Astrocyte of the cerebellum (primary cell): ENCODE measurements around the gene CCDC28B.
A peak's percentile ranks its signal among the peaks of the same experiment; 100 is the strongest.

ENCODE experiments used
- DNase-seq: peaks from one replicate; pipeline ENCODE4 v3.0.0-alpha.2; 2011; ENCODE audit warnings: low read depth
- H3K4me3 ChIP-seq: 2 replicates; pipeline ENCODE4 v1.5.1; 2011; ENCODE audit warnings: mild to moderate bottlenecking, low read depth, low read length, moderate library complexity
- CTCF ChIP-seq: IDR thresholded peaks from 2 replicates; pipeline ENCODE4 v1.5.1; 2012; ENCODE audit warnings: low read length, low read depth, moderate library complexity, mild to moderate bottlenecking; ENCODE audit errors: missing control alignments
- in situ Hi-C: cut with HindIII; loops from 2 replicates; pipeline ENCODE4 v1.10.0; 2017; ENCODE audit warnings: low sequenced_read_pairs

Gene CCDC28B

GRCh38 chr1:32246888-32247273, 46.5 kb downstream of the CCDC28B start, which contains the start of gene FAM167B:
TSS of gene FAM167B (plus strand) at chr1:32247222. CDS start at chr1:32247422, 200 bp downstream.
- in situ Hi-C loops: no loop called here
- TF ChIP-seq CTCF: no peak
- no peak for DNase-seq
- H3K4me3 ChIP-seq: no peak within 1 kb of the TSS

- no peak for DNase-seq
- no peak overlapping the region for H3K4me3 ChIP-seq
- in situ Hi-C loops: no loop called here
- no peak for TF ChIP-seq CTCF
These were observed 47.1 kb downstream of the CCDC28B start for GRCh38 chr1:32247452-32247851.

GRCh38 chr1:32247983-32248889, 47.8 kb downstream of the CCDC28B start:
- H3K4me3 ChIP-seq: no peak overlapping the region
- peak; percentile 79 for TF ChIP-seq CTCF
- DNase-seq: peak; percentile 12
- in situ Hi-C loops: no loop called here

GRCh38 chr1:32249831-32250525, 49.6 kb downstream of the CCDC28B start:
- in situ Hi-C loops: no loop called here
- DNase-seq: no peak
- no peak overlapping the region for H3K4me3 ChIP-seq
- no peak for TF ChIP-seq CTCF

GRCh38 chr1:32250893-32251716, 50.7 kb downstream of the CCDC28B start, which contains the start of gene LCK:
TSS of gene LCK (plus strand) at chr1:32251265. CDS start at chr1:32274330, 23,065 bp downstream.
- no peak within 1 kb of the TSS for H3K4me3 ChIP-seq
- in situ Hi-C loops: no loop called here
- no peak for TF ChIP-seq CTCF
- no peak for DNase-seq
